Measurements from ENCODE around the gene EOMES.

DNA sequence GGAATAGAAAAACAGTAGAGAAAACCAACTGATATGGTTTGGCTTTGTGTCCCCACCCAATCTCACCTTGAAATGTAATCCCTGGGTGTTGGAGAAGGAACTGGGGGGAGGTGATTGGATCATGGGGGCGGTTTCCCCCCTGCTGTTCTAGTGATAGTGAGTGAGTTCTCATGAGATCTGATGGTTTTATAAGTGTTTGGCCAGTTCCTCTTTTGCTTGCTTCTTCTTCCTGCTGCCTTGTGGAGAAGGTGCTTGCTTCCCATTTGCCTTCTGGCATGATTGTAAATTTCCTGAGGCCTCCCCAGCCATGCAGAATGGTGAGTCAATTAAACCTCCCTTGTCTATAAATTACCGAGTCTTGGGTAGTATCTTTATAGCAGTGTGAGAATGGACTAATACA lies 48.4 kb downstream of the EOMES start:
- TF ChIP-seq POLR2A (IDR thresholded peaks at IDR 0.05; ENCODE audit: extremely low read depth, insufficient read length) = no peak
- TF ChIP-seq, protein P1, sequence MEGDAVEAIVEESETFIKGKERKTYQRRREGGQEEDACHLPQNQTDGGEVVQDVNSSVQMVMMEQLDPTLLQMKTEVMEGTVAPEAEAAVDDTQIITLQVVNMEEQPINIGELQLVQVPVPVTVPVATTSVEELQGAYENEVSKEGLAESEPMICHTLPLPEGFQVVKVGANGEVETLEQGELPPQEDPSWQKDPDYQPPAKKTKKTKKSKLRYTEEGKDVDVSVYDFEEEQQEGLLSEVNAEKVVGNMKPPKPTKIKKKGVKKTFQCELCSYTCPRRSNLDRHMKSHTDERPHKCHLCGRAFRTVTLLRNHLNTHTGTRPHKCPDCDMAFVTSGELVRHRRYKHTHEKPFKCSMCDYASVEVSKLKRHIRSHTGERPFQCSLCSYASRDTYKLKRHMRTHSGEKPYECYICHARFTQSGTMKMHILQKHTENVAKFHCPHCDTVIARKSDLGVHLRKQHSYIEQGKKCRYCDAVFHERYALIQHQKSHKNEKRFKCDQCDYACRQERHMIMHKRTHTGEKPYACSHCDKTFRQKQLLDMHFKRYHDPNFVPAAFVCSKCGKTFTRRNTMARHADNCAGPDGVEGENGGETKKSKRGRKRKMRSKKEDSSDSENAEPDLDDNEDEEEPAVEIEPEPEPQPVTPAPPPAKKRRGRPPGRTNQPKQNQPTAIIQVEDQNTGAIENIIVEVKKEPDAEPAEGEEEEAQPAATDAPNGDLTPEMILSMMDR (IDR thresholded peaks at IDR 0.05; ENCODE audit: low read depth, low read length) = no peak
- TF ChIP-seq, protein P2, sequence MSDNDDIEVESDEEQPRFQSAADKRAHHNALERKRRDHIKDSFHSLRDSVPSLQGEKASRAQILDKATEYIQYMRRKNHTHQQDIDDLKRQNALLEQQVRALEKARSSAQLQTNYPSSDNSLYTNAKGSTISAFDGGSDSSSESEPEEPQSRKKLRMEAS (IDR thresholded peaks at IDR 0.05; ENCODE audit: low read depth, low read length) = no peak

Data from NB4 (cell line).